ENCODE data around the gene SRCIN1.
"Not testable (repeated sequence)": the region's sequence is repeated elsewhere in the genome, so short reads cannot be mapped to it uniquely, and the experiment has no call there.

SRCIN1 gene

GRCh38 chr17:38636054-38636453 lies 30.3 kb upstream of the SRCIN1 start:
- TF ChIP-seq CTCF (IDR thresholded peaks at IDR 0.05; ENCODE audit: low read depth, low read length) = no peak
- no peak for DNase-seq (ENCODE audit: low read depth in 2 of 2)
- H3K4me3 ChIP-seq (replicated peaks in 1 of 2; ENCODE audit: low read depth in 2 of 2, low read length in 2 of 2) = no peak overlapping the region

- no peak for TF ChIP-seq CTCF (IDR thresholded peaks at IDR 0.05; ENCODE audit: low read depth, low read length)
- no peak overlapping the region for H3K4me3 ChIP-seq (replicated peaks in 1 of 2; ENCODE audit: low read depth in 2 of 2, low read length in 2 of 2)
- no peak for DNase-seq (ENCODE audit: low read depth in 2 of 2)
Measured at GRCh38 chr17:38632334-38632733, 26.6 kb upstream of the SRCIN1 start.

GRCh38 chr17:38628441-38628840 lies 22.7 kb upstream of the SRCIN1 start:
- peak; percentile 9 to 14 for DNase-seq (ENCODE audit: low read depth in 2 of 2)
- no peak for TF ChIP-seq CTCF (IDR thresholded peaks at IDR 0.05; ENCODE audit: low read depth, low read length)
- H3K4me3 ChIP-seq (replicated peaks in 1 of 2; ENCODE audit: low read depth in 2 of 2, low read length in 2 of 2) = no peak overlapping the region

- no peak for TF ChIP-seq CTCF (IDR thresholded peaks at IDR 0.05; ENCODE audit: low read depth, low read length)
- no peak overlapping the region for H3K4me3 ChIP-seq (replicated peaks in 1 of 2; ENCODE audit: low read depth in 2 of 2, low read length in 2 of 2)
- no peak for DNase-seq (ENCODE audit: low read depth in 2 of 2)
Measured at GRCh38 chr17:38627957-38628356, 22.2 kb upstream of the SRCIN1 start.

- H3K4me3 ChIP-seq (replicated peaks in 1 of 2; ENCODE audit: low read depth in 2 of 2, low read length in 2 of 2); DNase-seq (ENCODE audit: low read depth in 2 of 2): not testable (repeated sequence)
Measured at GRCh38 chr17:38626606-38627226, 21.0 kb upstream of the SRCIN1 start.

GRCh38 chr17:38625482-38625881 lies 19.7 kb upstream of the SRCIN1 start:
- no peak overlapping the region for H3K4me3 ChIP-seq (replicated peaks in 1 of 2; ENCODE audit: low read depth in 2 of 2, low read length in 2 of 2)
- TF ChIP-seq CTCF (IDR thresholded peaks at IDR 0.05; ENCODE audit: low read depth, low read length) = no peak

GRCh38 chr17:38624782-38625355 lies 19.1 kb upstream of the SRCIN1 start:
- DNase-seq (ENCODE audit: low read depth in 2 of 2); H3K4me3 ChIP-seq (replicated peaks in 1 of 2; ENCODE audit: low read depth in 2 of 2, low read length in 2 of 2): not testable (repeated sequence)

More at GRCh38 chr17:38625482-38625881, 19.7 kb upstream of the SRCIN1 start:
- DNase-seq (ENCODE audit: low read depth in 2 of 2) = no peak

GRCh38 chr17:38621538-38621937 lies 15.8 kb upstream of the SRCIN1 start:
- DNase-seq (ENCODE audit: low read depth in 2 of 2) = no peak
- TF ChIP-seq CTCF (IDR thresholded peaks at IDR 0.05; ENCODE audit: low read depth, low read length) = no peak
- no peak overlapping the region for H3K4me3 ChIP-seq (replicated peaks in 1 of 2; ENCODE audit: low read depth in 2 of 2, low read length in 2 of 2)
